Measurements from ENCODE around the gene HOXA3.

- no peak for TF ChIP-seq CTCF (IDR thresholded peaks at IDR 0.05)
- no peak for TF ChIP-seq POLR2A (IDR thresholded peaks at IDR 0.05)
- TF ChIP-seq POLR2AphosphoS5 (IDR thresholded peaks at IDR 0.05; ENCODE audit: insufficient read depth in 1 of 2, low read depth in 1 of 2) = no peak
These were observed 1.1 kb upstream of the HOXA3 start for GRCh38 chr7:27153526-27153925.
